GM10266 (cell line): ENCODE data around the gene TMEM156.
"Not testable (repeated sequence)": the region's sequence is repeated elsewhere in the genome, so short reads cannot be mapped to it uniquely, and the experiment has no call there.

Source experiments
- DNase-seq: peaks from one replicate; pipeline ENCODE4 v3.0.0; 2012; ENCODE audit errors: extremely low spot score
- CTCF ChIP-seq: IDR thresholded peaks from 2 replicates; pipeline ENCODE4 v1.5.1; 2012; ENCODE audit warnings: mild to moderate bottlenecking, low read depth; ENCODE audit not compliant: control insufficient read depth, insufficient read depth; ENCODE audit errors: missing control alignments

TMEM156 gene

DNA sequence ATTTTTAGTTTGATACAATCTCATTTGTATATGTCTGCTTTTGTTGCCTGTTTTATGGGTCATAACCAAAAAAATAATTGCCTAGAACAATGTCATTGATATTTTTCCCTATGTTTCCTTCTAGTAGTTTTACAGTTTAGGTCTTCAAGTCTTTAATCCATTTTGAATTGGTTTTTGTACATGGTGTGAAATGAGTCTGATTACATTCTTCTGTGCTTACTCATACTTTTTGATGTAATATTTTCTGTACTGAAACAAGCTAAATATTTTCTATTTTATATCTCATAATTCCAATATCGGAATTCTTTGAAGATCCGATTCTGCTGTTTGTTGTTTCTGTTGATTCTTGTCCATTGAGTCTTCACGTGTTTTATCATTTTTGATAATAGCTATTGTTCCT lies 10.6 kb downstream of the TMEM156 start:
- no peak for TF ChIP-seq CTCF
- DNase-seq, result no peak

DNA sequence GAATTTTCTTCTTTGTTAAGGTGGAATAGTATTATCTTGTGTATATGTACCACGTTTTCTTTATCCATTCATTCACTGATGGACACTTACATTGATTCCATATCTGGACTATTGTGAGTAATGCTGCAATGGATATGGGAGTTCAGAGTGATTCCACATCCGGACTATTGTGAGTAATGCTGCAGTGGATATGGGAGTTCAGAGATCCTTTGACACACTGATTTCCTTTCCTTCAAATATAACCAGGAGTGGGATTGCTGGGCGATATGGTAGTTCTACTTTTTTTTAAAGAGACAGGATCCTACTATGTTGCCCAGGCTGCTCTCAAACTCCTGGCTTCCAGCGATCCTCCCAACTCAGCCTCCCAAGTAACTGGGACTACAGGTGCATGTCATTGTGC lies 12.1 kb downstream of the TMEM156 start:
- DNase-seq, result no peak
- no peak for TF ChIP-seq CTCF

DNA sequence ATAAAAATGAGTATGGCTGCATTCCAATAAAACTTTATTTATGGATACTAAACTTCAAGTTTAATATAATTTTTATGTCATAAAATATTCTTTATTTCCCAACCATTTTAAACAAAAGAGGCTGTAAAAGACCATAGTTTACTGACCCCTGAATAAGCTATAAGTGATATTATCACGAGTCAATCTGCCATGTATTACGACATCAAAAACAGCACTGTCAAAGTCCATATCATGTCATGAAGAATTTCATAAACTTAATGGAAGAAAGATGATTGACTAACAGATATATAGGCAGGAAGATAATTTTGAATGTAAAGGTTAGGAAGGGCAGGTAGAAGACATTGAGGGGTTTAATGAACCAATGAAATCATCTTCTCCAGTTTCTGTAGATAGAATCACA lies 18.2 kb downstream of the TMEM156 start:
- TF ChIP-seq CTCF, result no peak
- DNase-seq, result no peak

DNA sequence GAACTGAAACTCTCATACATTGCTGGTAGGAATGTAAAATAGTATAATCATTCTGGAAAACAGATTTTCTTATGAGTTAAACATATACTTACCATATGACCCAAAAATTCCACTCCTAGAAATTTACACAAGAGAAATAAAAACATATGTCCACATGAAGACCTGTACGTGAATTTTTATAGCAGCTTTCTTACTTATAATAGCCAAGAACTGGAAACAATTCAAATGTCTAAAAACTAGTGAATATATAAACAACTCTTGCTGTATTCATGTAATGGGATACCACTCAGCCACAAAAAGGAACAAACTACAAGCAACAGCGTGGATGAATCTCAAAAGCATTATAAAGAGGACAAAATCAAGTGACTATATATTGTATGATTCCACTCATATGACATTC lies 27.5 kb downstream of the TMEM156 start:
- no peak for DNase-seq
- TF ChIP-seq CTCF, result no peak

- not testable (repeated sequence) for DNase-seq
Observed at GRCh38 chr4:39002058-39002457, 30.2 kb downstream of the TMEM156 start.

- no peak for TF ChIP-seq CTCF
- DNase-seq, result no peak
Observed at GRCh38 chr4:38995660-38996005, 36.6 kb downstream of the TMEM156 start.

GRCh38 chr4:38994135-38994534 lies 38.1 kb downstream of the TMEM156 start:
- TF ChIP-seq CTCF, result no peak
- no peak for DNase-seq

- no peak for DNase-seq
- no peak for TF ChIP-seq CTCF
Observed at GRCh38 chr4:38993683-38994082, 38.5 kb downstream of the TMEM156 start.
